NCI-H2171 treated with DMSO at 0.1 percent for 48 hours (cell line): ENCODE data around the gene LILRA5.
"Not testable (repeated sequence)": the region's sequence is repeated elsewhere in the genome, so short reads cannot be mapped to it uniquely, and the experiment has no call there.

Source experiments
- DNase-seq: peaks from one replicate; lab custom pipeline; 2025; lab: John Stamatoyannopoulos, UW

Gene LILRA5

GRCh38 chr19:54312436-54313377 lies at the start of gene LILRA5:
TSS of gene LILRA5 (minus strand) at chr19:54313166. CDS start at chr19:54313019, 147 bp downstream.
- no peak for DNase-seq

GRCh38 chr19:54361680-54362422 lies 48.9 kb upstream of the LILRA5 start:
- DNase-seq, result not testable (repeated sequence)

GRCh38 chr19:54359149-54359820 lies 46.3 kb upstream of the LILRA5 start:
- not testable (repeated sequence) for DNase-seq

GRCh38 chr19:54357381-54357780 lies 44.4 kb upstream of the LILRA5 start:
- DNase-seq, result no peak

- DNase-seq, result no peak
These were observed 43.6 kb upstream of the LILRA5 start for GRCh38 chr19:54356444-54357056.

- DNase-seq, result no peak
These were observed 42.7 kb upstream of the LILRA5 start for GRCh38 chr19:54355675-54356074.

- no peak for DNase-seq
These were observed 41.8 kb upstream of the LILRA5 start for GRCh38 chr19:54354761-54355160.

GRCh38 chr19:54352546-54352945 lies 39.6 kb upstream of the LILRA5 start:
- no peak for DNase-seq

GRCh38 chr19:54352041-54352440 lies 39.1 kb upstream of the LILRA5 start:
- DNase-seq, result no peak

- DNase-seq, result no peak
These were observed 38.5 kb upstream of the LILRA5 start for GRCh38 chr19:54351474-54351873.

GRCh38 chr19:54345938-54346386 lies 33.0 kb upstream of the LILRA5 start:
- DNase-seq, result no peak

GRCh38 chr19:54343868-54344267 lies 30.9 kb upstream of the LILRA5 start:
- DNase-seq, result no peak

GRCh38 chr19:54341295-54341694 lies 28.3 kb upstream of the LILRA5 start:
- DNase-seq, result no peak

GRCh38 chr19:54339646-54340358 lies 26.8 kb upstream of the LILRA5 start:
- DNase-seq, result no peak

- DNase-seq, result no peak
These were observed 25.6 kb upstream of the LILRA5 start for GRCh38 chr19:54338521-54338920.

- DNase-seq, result no peak
These were observed 24.9 kb upstream of the LILRA5 start for GRCh38 chr19:54337858-54338230.

- DNase-seq, result no peak
These were observed 24.2 kb upstream of the LILRA5 start for GRCh38 chr19:54336893-54337857.

- DNase-seq, result no peak
These were observed 23.3 kb upstream of the LILRA5 start for GRCh38 chr19:54335979-54336892.

- DNase-seq, result no peak
These were observed 22.2 kb upstream of the LILRA5 start for GRCh38 chr19:54335164-54335563.
